PFSK-1 (cell line): ENCODE measurements around the gene SEC14L3. TPM values are rescaled to one million over a fixed set of nuclear protein-coding genes. Genes with fewer than 3 reads are reported as not detected.

Source experiments
- FOXP2 ChIP-seq: optimal IDR thresholded peaks from 2 replicates; pipeline ENCODE3; 2011; ENCODE audit warnings: borderline replicate concordance, control low read depth, inconsistent platforms; ENCODE audit not compliant: insufficient read depth; ENCODE audit errors: extremely low read length, extremely low read depth
- POLR2AphosphoS5 ChIP-seq: IDR thresholded peaks from 2 replicates; pipeline ENCODE4 v1.6.1; 2012; ENCODE audit warnings: low read depth, mild to moderate bottlenecking, control low read depth, low read length, moderate library complexity
- SIN3A ChIP-seq: IDR thresholded peaks from 2 replicates; pipeline ENCODE4 v1.6.1; 2012; ENCODE audit warnings: mild to moderate bottlenecking, low read length, moderate library complexity, borderline replicate concordance; ENCODE audit not compliant: insufficient read depth
- TAF1 ChIP-seq: IDR thresholded peaks from 2 replicates; pipeline ENCODE4 v1.6.1; 2012; ENCODE audit warnings: low read length, control low read depth, borderline replicate concordance; ENCODE audit not compliant: insufficient read depth
- polyA plus RNA-seq: library from polyadenylated mRNA; unstranded; fragments of >200 nt; gene quantifications from one replicate; pipeline ENCODE4 v1.2.1, GENCODE V29; 2012; ENCODE audit warnings: low read depth, missing spikeins; ENCODE audit not compliant: insufficient read length
- TF ChIP-seq, protein P1 (sequence below), 2 experiments: IDR thresholded peaks; 2 replicates each; pipeline versions ENCODE4 v1.6.1 to v1.8.0; 2011 to 2012; ENCODE audit warnings: low read depth in 2 of 2, low read length in 2 of 2, control low read depth in 1 of 2, inconsistent platforms in 1 of 2, mild to moderate bottlenecking in 1 of 2, moderate library complexity in 1 of 2; ENCODE audit not compliant: insufficient read depth in 1 of 2

Gene SEC14L3
- polyA plus RNA-seq = not detected

DNA sequence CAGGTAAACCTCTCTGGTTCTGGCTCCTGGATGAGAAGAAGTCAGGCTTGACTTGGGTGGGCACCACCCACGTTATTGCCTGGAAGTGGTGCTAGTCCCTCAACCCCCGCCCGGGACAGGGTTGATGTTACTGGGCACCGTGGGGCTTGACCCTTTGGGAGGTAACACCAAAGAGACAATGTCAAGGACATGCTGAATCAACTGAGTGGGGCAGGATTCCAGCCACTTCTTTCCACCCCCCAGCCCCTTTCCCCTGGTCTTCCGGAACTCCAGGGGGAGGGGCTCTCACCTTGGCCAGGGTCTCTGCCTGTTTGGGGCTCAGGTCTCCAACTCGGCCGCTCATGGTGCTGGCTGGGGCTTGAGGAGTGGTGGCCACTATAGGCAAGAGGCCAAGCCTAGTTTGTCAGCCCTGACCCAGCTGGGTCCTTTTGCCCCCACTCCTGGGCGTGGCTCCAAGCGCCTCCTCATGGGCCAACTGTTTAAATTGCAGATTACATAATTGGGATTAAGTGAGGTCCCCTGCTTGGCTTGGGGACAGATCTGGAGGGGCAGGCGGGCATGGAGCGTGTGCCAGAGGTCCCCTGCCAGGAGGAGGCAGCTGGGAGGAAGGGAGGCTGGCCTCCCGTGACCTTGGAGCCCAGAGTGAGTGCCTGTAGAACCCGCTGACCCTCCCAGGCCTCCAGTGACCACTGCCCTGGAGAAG lies at the start of gene SEC14L3:
Gene SEC14L3 (minus strand): TSS at position 402 of the 703 bp plus-strand sequence. CDS start 59 bp downstream, at position 343.
- TF ChIP-seq, protein P1, sequence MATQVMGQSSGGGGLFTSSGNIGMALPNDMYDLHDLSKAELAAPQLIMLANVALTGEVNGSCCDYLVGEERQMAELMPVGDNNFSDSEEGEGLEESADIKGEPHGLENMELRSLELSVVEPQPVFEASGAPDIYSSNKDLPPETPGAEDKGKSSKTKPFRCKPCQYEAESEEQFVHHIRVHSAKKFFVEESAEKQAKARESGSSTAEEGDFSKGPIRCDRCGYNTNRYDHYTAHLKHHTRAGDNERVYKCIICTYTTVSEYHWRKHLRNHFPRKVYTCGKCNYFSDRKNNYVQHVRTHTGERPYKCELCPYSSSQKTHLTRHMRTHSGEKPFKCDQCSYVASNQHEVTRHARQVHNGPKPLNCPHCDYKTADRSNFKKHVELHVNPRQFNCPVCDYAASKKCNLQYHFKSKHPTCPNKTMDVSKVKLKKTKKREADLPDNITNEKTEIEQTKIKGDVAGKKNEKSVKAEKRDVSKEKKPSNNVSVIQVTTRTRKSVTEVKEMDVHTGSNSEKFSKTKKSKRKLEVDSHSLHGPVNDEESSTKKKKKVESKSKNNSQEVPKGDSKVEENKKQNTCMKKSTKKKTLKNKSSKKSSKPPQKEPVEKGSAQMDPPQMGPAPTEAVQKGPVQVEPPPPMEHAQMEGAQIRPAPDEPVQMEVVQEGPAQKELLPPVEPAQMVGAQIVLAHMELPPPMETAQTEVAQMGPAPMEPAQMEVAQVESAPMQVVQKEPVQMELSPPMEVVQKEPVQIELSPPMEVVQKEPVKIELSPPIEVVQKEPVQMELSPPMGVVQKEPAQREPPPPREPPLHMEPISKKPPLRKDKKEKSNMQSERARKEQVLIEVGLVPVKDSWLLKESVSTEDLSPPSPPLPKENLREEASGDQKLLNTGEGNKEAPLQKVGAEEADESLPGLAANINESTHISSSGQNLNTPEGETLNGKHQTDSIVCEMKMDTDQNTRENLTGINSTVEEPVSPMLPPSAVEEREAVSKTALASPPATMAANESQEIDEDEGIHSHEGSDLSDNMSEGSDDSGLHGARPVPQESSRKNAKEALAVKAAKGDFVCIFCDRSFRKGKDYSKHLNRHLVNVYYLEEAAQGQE (IDR thresholded peaks at IDR 0.05; ENCODE audit: insufficient read depth in 1 of 2, low read depth in 2 of 2, low read length in 2 of 2) = no peak
- no peak for TF ChIP-seq POLR2AphosphoS5
- no peak for TF ChIP-seq SIN3A
- TF ChIP-seq FOXP2 = no peak
- no peak for TF ChIP-seq TAF1

DNA sequence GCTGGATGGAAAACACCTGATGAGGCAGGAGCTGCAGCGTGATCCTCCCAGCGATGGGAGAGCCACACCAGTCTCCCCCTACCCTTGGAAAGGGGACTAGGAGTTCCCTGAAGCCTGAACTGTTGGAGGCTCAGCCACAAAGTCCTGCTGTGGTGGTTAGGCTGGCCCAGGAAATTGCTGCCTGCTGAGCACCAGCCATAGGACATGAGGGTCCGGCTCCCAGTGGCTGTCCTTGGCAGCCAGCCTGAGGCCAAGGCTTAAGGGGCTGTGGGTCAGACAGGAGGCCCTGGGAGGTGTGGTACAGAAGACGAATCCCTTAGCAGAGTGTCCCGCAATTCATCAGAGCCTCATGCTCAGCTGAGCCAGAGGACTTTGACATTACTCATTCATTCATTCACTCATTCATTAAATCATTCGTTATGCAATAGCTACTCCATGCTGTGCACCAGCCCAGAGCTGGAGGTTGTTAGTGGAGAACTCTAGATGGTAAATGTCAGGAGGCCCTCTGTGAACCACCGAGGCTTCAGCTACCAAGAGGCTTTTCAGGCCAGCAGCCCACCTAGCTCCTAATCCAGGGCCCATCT lies 48.1 kb upstream of the SEC14L3 start:
- TF ChIP-seq, protein P1 (IDR thresholded peaks at IDR 0.05; ENCODE audit: insufficient read depth in 1 of 2, low read depth in 2 of 2, low read length in 2 of 2) = no peak
- TF ChIP-seq POLR2AphosphoS5 = no peak
- TF ChIP-seq FOXP2 = no peak
- TF ChIP-seq SIN3A = no peak
- TF ChIP-seq TAF1 = no peak

DNA sequence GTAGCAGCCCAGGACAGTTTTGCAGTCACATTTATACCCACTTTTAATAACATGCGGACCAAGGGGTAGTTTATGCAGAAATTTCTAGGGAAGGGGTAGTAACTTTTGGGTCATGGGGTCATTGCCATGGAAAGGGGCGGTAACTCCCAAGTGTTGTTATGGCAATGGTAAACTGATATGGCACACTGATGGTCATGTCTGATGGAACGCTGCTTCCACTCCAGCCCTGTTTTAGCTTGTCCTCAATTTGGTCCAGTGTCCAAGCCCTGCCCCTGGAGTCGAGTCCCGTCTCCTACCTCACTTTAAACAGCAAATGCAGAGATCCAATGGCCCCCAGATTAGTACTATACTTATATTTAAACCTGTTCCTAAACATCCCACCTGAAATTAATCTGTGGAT lies 44.9 kb upstream of the SEC14L3 start:
- TF ChIP-seq, protein P1 (IDR thresholded peaks at IDR 0.05; ENCODE audit: insufficient read depth in 1 of 2, low read depth in 2 of 2, low read length in 2 of 2) = no peak
- TF ChIP-seq TAF1 = no peak
- TF ChIP-seq SIN3A = no peak
- no peak for TF ChIP-seq POLR2AphosphoS5
- TF ChIP-seq FOXP2 = no peak

DNA sequence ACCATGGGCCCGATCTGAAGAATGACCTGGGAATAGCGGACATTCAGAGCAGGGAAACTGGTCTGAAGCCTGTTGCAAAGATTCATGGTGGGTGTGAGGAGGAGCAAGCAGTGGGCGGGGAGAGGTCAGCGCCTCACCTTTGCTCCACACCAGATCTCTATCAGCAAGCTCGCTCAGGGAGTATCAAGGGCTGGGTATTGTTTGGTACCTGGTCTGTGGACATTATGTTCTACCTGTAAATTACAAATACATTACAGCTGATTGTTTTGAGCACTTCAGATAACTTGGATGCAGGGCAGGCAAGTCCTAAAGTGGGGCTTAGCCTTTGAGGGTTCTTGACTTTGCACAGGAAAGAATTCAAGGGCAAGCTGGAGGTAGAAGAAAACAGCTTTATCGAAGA lies 44.5 kb upstream of the SEC14L3 start:
- TF ChIP-seq TAF1 (no peak), SIN3A (no peak), FOXP2 (no peak), POLR2AphosphoS5 (no peak)
- TF ChIP-seq, protein P1 (IDR thresholded peaks at IDR 0.05; ENCODE audit: insufficient read depth in 1 of 2, low read depth in 2 of 2, low read length in 2 of 2) = no peak
